ENCODE measurements around the gene CCL7.

DNA sequence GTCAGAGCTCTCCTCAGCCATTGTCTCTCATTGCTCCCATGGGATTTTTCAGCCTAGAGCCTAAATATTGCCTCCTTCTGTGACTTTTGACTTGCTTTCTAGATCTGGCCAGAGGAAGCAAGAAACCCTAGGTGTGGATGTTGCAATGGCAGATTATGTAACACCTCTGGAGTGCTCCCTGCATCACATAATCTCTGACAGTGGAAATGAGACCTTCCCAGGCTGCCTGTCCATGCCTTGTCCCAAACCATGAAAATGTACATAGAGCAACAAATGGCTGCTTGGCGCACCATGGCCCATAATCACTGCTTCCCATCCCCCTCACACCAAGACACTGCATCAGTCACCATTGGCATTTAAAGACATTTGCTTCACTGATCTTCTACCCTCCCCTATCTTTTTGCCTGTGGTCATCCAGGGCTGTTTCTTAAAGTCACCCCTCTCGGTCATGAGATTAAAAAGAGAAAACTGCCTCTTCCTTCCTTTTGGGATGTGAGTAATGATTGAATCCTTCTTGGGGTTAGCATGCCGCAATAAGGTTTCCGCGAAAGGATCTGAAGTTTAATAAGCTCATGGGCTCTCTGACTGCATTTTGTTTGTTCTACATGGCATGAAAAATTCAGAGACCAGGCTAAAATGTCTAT, 49.1 kb upstream of the CCL7 start:
- TF ChIP-seq, protein P1, sequence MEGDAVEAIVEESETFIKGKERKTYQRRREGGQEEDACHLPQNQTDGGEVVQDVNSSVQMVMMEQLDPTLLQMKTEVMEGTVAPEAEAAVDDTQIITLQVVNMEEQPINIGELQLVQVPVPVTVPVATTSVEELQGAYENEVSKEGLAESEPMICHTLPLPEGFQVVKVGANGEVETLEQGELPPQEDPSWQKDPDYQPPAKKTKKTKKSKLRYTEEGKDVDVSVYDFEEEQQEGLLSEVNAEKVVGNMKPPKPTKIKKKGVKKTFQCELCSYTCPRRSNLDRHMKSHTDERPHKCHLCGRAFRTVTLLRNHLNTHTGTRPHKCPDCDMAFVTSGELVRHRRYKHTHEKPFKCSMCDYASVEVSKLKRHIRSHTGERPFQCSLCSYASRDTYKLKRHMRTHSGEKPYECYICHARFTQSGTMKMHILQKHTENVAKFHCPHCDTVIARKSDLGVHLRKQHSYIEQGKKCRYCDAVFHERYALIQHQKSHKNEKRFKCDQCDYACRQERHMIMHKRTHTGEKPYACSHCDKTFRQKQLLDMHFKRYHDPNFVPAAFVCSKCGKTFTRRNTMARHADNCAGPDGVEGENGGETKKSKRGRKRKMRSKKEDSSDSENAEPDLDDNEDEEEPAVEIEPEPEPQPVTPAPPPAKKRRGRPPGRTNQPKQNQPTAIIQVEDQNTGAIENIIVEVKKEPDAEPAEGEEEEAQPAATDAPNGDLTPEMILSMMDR (IDR thresholded peaks at IDR 0.05), result no peak
- TF ChIP-seq POLR2AphosphoS5 (IDR thresholded peaks at IDR 0.05), result no peak
- TF ChIP-seq POLR2A (IDR thresholded peaks at IDR 0.05), result no peak
